Hepatocyte (in vitro differentiated cells): ENCODE data around the gene PRR5.

Experiments
- EZH2phosphoT487 ChIP-seq: fragments of 200-600 bp; sonication (generic); IDR thresholded peaks from one replicate; pipeline ENCODE4 v1.6.1; 2018; ENCODE audit warnings: antibody characterized with exemption, mild to moderate bottlenecking, low read depth, moderate library complexity; ENCODE audit not compliant: unreplicated experiment, severe bottlenecking
- TF ChIP-seq, protein P1 (sequence below): fragments of 200-600 bp; sonication (generic); IDR thresholded peaks from 2 replicates; pipeline ENCODE4 v1.5.1; 2016; ENCODE audit warnings: antibody characterized with exemption, mild to moderate bottlenecking; ENCODE audit not compliant: poor library complexity

DNA sequence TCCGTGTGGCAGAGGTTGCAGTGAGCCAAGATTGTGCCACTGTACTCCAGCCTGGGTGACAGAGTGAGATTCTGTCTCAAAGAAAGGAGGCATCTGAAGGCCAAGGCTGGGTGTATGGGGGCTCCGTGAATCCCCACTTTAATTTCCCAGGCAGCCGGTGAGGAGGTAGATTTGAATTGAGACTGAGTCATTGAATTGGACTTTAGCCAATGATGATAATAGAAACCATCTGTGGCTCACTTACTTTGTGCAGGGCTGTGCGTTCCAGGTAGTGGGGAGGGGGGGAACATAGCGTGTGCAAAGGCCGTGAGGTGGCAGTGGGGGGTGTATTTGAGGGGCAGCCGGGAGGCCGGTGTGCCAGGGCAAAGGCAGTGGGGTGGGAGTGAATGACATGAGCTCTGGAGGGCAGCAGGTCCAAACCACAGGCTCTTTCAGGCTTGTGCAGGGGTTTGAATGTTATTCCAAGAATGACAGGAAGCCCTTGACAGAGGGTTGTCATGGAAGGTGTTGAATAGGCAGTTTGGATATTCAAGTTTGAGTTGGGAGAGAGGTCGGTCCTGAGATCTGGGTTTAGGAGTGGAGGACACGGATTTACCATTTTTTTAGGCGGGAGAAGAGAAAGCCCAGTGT is 56.5 kb downstream of the PRR5 start:
- TF ChIP-seq, protein P1, sequence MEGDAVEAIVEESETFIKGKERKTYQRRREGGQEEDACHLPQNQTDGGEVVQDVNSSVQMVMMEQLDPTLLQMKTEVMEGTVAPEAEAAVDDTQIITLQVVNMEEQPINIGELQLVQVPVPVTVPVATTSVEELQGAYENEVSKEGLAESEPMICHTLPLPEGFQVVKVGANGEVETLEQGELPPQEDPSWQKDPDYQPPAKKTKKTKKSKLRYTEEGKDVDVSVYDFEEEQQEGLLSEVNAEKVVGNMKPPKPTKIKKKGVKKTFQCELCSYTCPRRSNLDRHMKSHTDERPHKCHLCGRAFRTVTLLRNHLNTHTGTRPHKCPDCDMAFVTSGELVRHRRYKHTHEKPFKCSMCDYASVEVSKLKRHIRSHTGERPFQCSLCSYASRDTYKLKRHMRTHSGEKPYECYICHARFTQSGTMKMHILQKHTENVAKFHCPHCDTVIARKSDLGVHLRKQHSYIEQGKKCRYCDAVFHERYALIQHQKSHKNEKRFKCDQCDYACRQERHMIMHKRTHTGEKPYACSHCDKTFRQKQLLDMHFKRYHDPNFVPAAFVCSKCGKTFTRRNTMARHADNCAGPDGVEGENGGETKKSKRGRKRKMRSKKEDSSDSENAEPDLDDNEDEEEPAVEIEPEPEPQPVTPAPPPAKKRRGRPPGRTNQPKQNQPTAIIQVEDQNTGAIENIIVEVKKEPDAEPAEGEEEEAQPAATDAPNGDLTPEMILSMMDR: no peak
- TF ChIP-seq EZH2phosphoT487: no peak
